Common myeloid progenitor, CD34-positive (primary cell): Measurements from ENCODE around the gene CDH13.
A peak's percentile ranks its signal among the peaks of the same experiment; 100 is the strongest.

Experiments used
- CTCF ChIA-PET: fragments of 350-600 bp; sonication (Branson Sonifier 250); formaldehyde crosslinking; loops from one replicate; lab custom pipeline; 2021; ENCODE audit warnings: antibody characterized with exemption; lab: Charles Lee
- POLR2A ChIA-PET: fragments of 350-600 bp; sonication (Branson Sonifier 250); formaldehyde crosslinking; loops from one replicate; lab custom pipeline; 2021; ENCODE audit warnings: antibody characterized with exemption; lab: Charles Lee
- DNase-seq, 3 donors: peaks; one replicate each; pipeline versions ENCODE4 v3.0.0 to v3.0.0-alpha.2; 2013
- H3K27ac ChIP-seq, 2 experiments: 1 replicate in 1 of 2; 2 replicates in 1 of 2; pipeline ENCODE4 v1.7.0; 2013; ENCODE audit warnings: inconsistent platforms in 2 of 2, low read length in 2 of 2, mild to moderate bottlenecking in 2 of 2, low read depth in 1 of 2, moderate library complexity in 1 of 2; ENCODE audit not compliant: severe bottlenecking in 2 of 2, insufficient read depth in 1 of 2, poor library complexity in 1 of 2
- H3K27me3 ChIP-seq, 5 experiments: replicated peaks in 2 of 5; 1 replicate in 3 of 5; 2 replicates in 2 of 5; pipeline versions ENCODE4 v1.6.1 to v1.7.0; 2013; ENCODE audit warnings: low read length in 4 of 5, mild to moderate bottlenecking in 2 of 5, moderate library complexity in 2 of 5, inconsistent platforms in 1 of 5; ENCODE audit not compliant: insufficient read depth in 5 of 5, control insufficient read depth in 4 of 5
- H3K36me3 ChIP-seq, 4 experiments: 1 replicate in 2 of 4; 2 replicates in 2 of 4; pipeline versions ENCODE4 v1.6.1 to v1.7.0; 2013; ENCODE audit warnings: low read length in 3 of 4, control low read depth in 1 of 4, mild to moderate bottlenecking in 1 of 4; ENCODE audit not compliant: control insufficient read depth in 4 of 4, insufficient read depth in 4 of 4
- H3K4me1 ChIP-seq, 4 experiments: 1 replicate in 3 of 4; 2 replicates in 1 of 4; pipeline versions ENCODE4 v1.6.1 to v1.7.1; 2013; ENCODE audit warnings: low read length in 3 of 4, mild to moderate bottlenecking in 3 of 4, control low read depth in 1 of 4, inconsistent platforms in 1 of 4, moderate library complexity in 1 of 4; ENCODE audit not compliant: control insufficient read depth in 4 of 4, insufficient read depth in 4 of 4; ENCODE audit errors: control extremely low read depth in 1 of 4
- H3K4me3 ChIP-seq, 7 experiments: 1 replicate in 4 of 7; 2 replicates in 3 of 7; pipeline versions ENCODE4 v1.5.1 to v1.7.0; 2013; ENCODE audit warnings: mild to moderate bottlenecking in 7 of 7, low read length in 6 of 7, moderate library complexity in 6 of 7, inconsistent platforms in 2 of 7, low read depth in 2 of 7, control low read depth in 1 of 7; ENCODE audit not compliant: insufficient read depth in 4 of 7, control insufficient read depth in 1 of 7; ENCODE audit errors: extremely low read depth in 1 of 7
- H3K9me3 ChIP-seq, 5 experiments: 1 replicate in 4 of 5; 2 replicates in 1 of 5; pipeline versions ENCODE4 v1.6.1 to v1.7.1; 2013; ENCODE audit warnings: low read length in 4 of 5, mild to moderate bottlenecking in 2 of 5, inconsistent platforms in 1 of 5, low read depth in 1 of 5, moderate library complexity in 1 of 5; ENCODE audit not compliant: control insufficient read depth in 4 of 5, insufficient read depth in 2 of 5; ENCODE audit errors: control extremely low read depth in 1 of 5
- WGBS: methylation state at CpG from one replicate; pipeline ENCODE4 v1.1.5; 2013; ENCODE audit not compliant: insufficient coverage; 5-methylcytosine and 5-hydroxymethylcytosine counted together

The CDH13 gene

GRCh38 chr16:82631701-82632685 is 5.2 kb downstream of the CDH13 start:
- H3K9me3 ChIP-seq = no peaks in the 10 kb centered on the region
- no peaks in the 10 kb centered on the region for H3K36me3 ChIP-seq
- H3K27me3 ChIP-seq = peaks cover 11 to 53% (median 30%) of the 10 kb centered on the region in 5 experiments
- no peak for DNase-seq
- H3K27ac ChIP-seq = no peak overlapping the region
- CTCF ChIA-PET = interaction anchor here (1.3 to 1.6 kb wide), 2 partner anchors 8 to 163 kb away, joined by 3 to 8 read pairs; no protein-coding TSS in a partner anchor
- POLR2A ChIA-PET = no interaction called here
- 66% methylated on average over 6 of the region's 10 CpGs for WGBS
- H3K4me1 ChIP-seq = peaks cover 0 to 8% (median 3%) of the 10 kb centered on the region in 4 experiments
- H3K4me3 ChIP-seq = no peak overlapping the region

- no peak for DNase-seq
- H3K27ac ChIP-seq = no peak overlapping the region
- POLR2A ChIA-PET = interaction anchor here (0.6 kb wide), 1 partner anchor 9 kb away, joined by 3 read pairs; no protein-coding TSS in a partner anchor
Observed at GRCh38 chr16:82633964-82634600, 7.3 kb downstream of the CDH13 start.

GRCh38 chr16:82634955-82635610 is 8.3 kb downstream of the CDH13 start:
- DNase-seq = no peak
- Histone ChIP-seq H3K27ac (no peak overlapping the region), H3K36me3 (no peaks in the 10 kb centered on the region), H3K27me3 (peaks cover 3 to 23% (median 11%) of the 10 kb centered on the region in 5 experiments), H3K4me3 (no peak overlapping the region), H3K4me1 (no peaks in the 10 kb centered on the region), H3K9me3 (no peaks in the 10 kb centered on the region)
- WGBS = 100% methylated on average over 2 of the region's 2 CpGs
- CTCF ChIA-PET = interaction anchor here (2.2 kb wide), 1 partner anchor 9 kb away, joined by 8 read pairs; no protein-coding TSS in a partner anchor
- POLR2A ChIA-PET = no interaction called here

More at GRCh38 chr16:82633964-82634600, 7.3 kb downstream of the CDH13 start:
- WGBS = 85% methylated on average over 10 of the region's 15 CpGs
- Histone ChIP-seq H3K4me1 (no peaks in the 10 kb centered on the region), H3K36me3 (no peaks in the 10 kb centered on the region), H3K9me3 (no peaks in the 10 kb centered on the region), H3K27me3 (peaks cover 3 to 33% (median 19%) of the 10 kb centered on the region in 5 experiments), H3K4me3 (no peak overlapping the region)
- CTCF ChIA-PET = interaction anchor here (1.4 to 2.2 kb wide), 2 partner anchors 10 to 13 kb away, joined by 3 to 8 read pairs; no protein-coding TSS in a partner anchor

- CTCF ChIA-PET = no interaction called here
- Histone ChIP-seq H3K27ac (no peak overlapping the region), H3K4me3 (no peak overlapping the region), H3K27me3 (peaks cover 0 to 11% (median 6%) of the 10 kb centered on the region in 5 experiments), H3K9me3 (no peaks in the 10 kb centered on the region), H3K4me1 (no peaks in the 10 kb centered on the region), H3K36me3 (no peaks in the 10 kb centered on the region)
- 86% methylated on average over 1 of the region's 3 CpGs for WGBS
- POLR2A ChIA-PET = no interaction called here
- DNase-seq = no peak
Observed at GRCh38 chr16:82636485-82636884, 9.7 kb downstream of the CDH13 start.

GRCh38 chr16:82636958-82637357 is 10.2 kb downstream of the CDH13 start:
- Histone ChIP-seq H3K36me3 (no peaks in the 10 kb centered on the region), H3K27me3 (peaks cover 0 to 7% (median 5%) of the 10 kb centered on the region in 5 experiments), H3K9me3 (no peaks in the 10 kb centered on the region), H3K4me3 (no peak overlapping the region), H3K4me1 (no peaks in the 10 kb centered on the region), H3K27ac (no peak overlapping the region)
- no peak for DNase-seq
- no CpG with 5 or more reads among the region's 3 CpGs for WGBS
- ChIA-PET POLR2A (no interaction called here), CTCF (no interaction called here)

GRCh38 chr16:82638095-82638798 is 11.5 kb downstream of the CDH13 start:
- H3K4me3 ChIP-seq = no peak overlapping the region
- H3K9me3 ChIP-seq = no peaks in the 10 kb centered on the region
- H3K27ac ChIP-seq = no peak overlapping the region
- H3K27me3 ChIP-seq = peaks cover 0 to 3% (median 0%) of the 10 kb centered on the region in 5 experiments
- 42% methylated on average over 2 of the region's 4 CpGs for WGBS
- ChIA-PET POLR2A (no interaction called here), CTCF (no interaction called here)
- H3K4me1 ChIP-seq = no peaks in the 10 kb centered on the region
- no peaks in the 10 kb centered on the region for H3K36me3 ChIP-seq
- peak in 1 of 3 donors; percentile 26 for DNase-seq
